HepG2 (cell line): ENCODE measurements around the gene MED28. TPM values are rescaled to one million over a fixed set of nuclear protein-coding genes. Genes with fewer than 3 reads are reported as not detected.

Experiments
- MAF1 ChIP-seq: sonication (generic); formaldehyde crosslinking; IDR thresholded peaks from 2 replicates; pipeline ENCODE4 v1.5.0; 2020; ENCODE audit warnings: missing genetic modification reagents, borderline replicate concordance
- MIER2 ChIP-seq: IDR thresholded peaks from 2 replicates; pipeline ENCODE4 v1.6.1; 2016; ENCODE audit warnings: missing biosample characterization, missing genetic modification reagents
- MTF1 ChIP-seq: sonication (generic); formaldehyde crosslinking; IDR thresholded peaks from 2 replicates; pipeline ENCODE4 v1.5.0; 2020; ENCODE audit warnings: missing genetic modification reagents
- NFKB2 ChIP-seq: sonication (generic); formaldehyde crosslinking; IDR thresholded peaks from 2 replicates; pipeline ENCODE4 v1.4.0; 2020; ENCODE audit warnings: missing genetic modification reagents, borderline replicate concordance
- PHF21A ChIP-seq: sonication (generic); formaldehyde crosslinking; IDR thresholded peaks from 2 replicates; pipeline ENCODE4 v1.5.0; 2020; ENCODE audit warnings: mild to moderate bottlenecking, missing genetic modification reagents
- REST ChIP-seq, 2 experiments: IDR thresholded peaks; 2 replicates each; pipeline ENCODE4 v1.6.1; 2011 to 2012; ENCODE audit warnings: low read length in 2 of 2, borderline replicate concordance in 1 of 2, low read depth in 1 of 2, mild to moderate bottlenecking in 1 of 2, moderate library complexity in 1 of 2
- STAG1 ChIP-seq: sonication (generic); formaldehyde crosslinking; IDR thresholded peaks from 2 replicates; pipeline ENCODE4 v1.4.0; 2020; ENCODE audit warnings: missing genetic modification reagents
- TAF15 ChIP-seq: fragments of 200-400 bp; formaldehyde crosslinking; IDR thresholded peaks from one replicate; pipeline ENCODE4 v1.6.1; 2018; ENCODE audit warnings: mild to moderate bottlenecking, low read depth, low read length; ENCODE audit not compliant: poor library complexity, severe bottlenecking
- XBP1 ChIP-seq: sonication (generic); formaldehyde crosslinking; IDR thresholded peaks from 2 replicates; pipeline ENCODE4 v1.5.0; 2020; ENCODE audit warnings: missing genetic modification reagents
- XRCC5 ChIP-seq: fragments of 200-400 bp; formaldehyde crosslinking; optimal IDR thresholded peaks from 2 replicates; pipeline ENCODE3; 2017; ENCODE audit warnings: mild to moderate bottlenecking, low read length
- ZNF710 ChIP-seq: sonication (generic); formaldehyde crosslinking; IDR thresholded peaks from 2 replicates; pipeline ENCODE4 v1.5.0; 2020; ENCODE audit warnings: mild to moderate bottlenecking, missing genetic modification reagents, borderline replicate concordance
- polyA plus RNA-seq, 8 experiments: library from polyadenylated mRNA; depleted of rRNA in 3 of 8; stranded (reverse) in 7 of 8; unstranded in 1 of 8; fragments of >200 nt; fragmentation: Illumina TruSeq in 4 of 8; extraction: Trizol in 4 of 8; gene quantifications; 2 replicates each; pipeline versions ENCODE4 v1.2.1 to v1.2.3, GENCODE V29; 2011 to 2016; ENCODE audit warnings: low read depth in 4 of 8, missing spikeins in 1 of 8, mixed read lengths in 1 of 8; ENCODE audit not compliant: insufficient read depth in 1 of 8
- total RNA-seq, 5 experiments: library from RNA; depleted of rRNA; stranded (reverse); fragments of >200 nt; fragmentation: Illumina TruSeq; extraction: Trizol; gene quantifications; 2 replicates each; pipeline ENCODE4 v1.2.3, GENCODE V29; 2016; ENCODE audit warnings: low read depth in 1 of 5
- TF ChIP-seq, protein P1 (sequence below): IDR thresholded peaks from 2 replicates; pipeline ENCODE4 v1.6.1; 2016; ENCODE audit warnings: control low read depth
- TF ChIP-seq, protein P2 (sequence below): sonication (generic); formaldehyde crosslinking; IDR thresholded peaks from 2 replicates; pipeline ENCODE4 v1.5.0; 2020; ENCODE audit warnings: mild to moderate bottlenecking, missing genetic modification reagents, moderate library complexity

MED28 gene
- total and polyA plus RNA-seq, 2 of the 13 experiments (the other 11 are each of a cell fraction or from before 2014, with no cell fraction given) = 41.3 to 65.7 TPM

DNA sequence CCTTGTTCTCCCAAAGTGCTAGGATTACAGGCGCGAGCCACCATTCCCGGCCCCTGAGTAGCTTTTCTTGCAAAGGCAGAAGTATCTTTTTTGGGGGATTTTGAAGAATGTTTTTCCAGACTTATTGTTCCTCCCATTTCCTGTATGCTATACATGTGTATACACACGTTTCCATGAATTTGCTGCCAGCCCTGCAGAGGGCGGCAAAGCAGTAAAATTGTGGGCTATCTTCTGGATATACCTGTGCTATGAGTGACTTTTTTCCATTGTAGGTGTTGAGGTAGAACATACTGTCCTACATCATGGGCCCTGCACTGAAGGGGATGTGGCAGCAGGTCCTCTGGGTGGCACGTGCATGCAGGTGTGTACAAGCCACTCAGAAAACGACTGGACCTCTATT is 16.9 kb upstream of the MED28 start (continued):
- no peak for TF ChIP-seq REST (IDR thresholded peaks at IDR 0.05; ENCODE audit: borderline replicate concordance in 1 of 2, low read depth in 1 of 2, low read length in 2 of 2)
- no peak for TF ChIP-seq NFKB2 (CRISPR knock-in tag)
- TF ChIP-seq, protein P1, sequence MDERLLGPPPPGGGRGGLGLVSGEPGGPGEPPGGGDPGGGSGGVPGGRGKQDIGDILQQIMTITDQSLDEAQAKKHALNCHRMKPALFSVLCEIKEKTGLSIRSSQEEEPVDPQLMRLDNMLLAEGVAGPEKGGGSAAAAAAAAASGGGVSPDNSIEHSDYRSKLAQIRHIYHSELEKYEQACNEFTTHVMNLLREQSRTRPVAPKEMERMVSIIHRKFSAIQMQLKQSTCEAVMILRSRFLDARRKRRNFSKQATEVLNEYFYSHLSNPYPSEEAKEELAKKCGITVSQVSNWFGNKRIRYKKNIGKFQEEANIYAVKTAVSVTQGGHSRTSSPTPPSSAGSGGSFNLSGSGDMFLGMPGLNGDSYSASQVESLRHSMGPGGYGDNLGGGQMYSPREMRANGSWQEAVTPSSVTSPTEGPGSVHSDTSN (CRISPR knock-in tag) = no peak
- TF ChIP-seq XBP1 (CRISPR knock-in tag) = no peak
- TF ChIP-seq TAF15 = no peak
- TF ChIP-seq, protein P2, sequence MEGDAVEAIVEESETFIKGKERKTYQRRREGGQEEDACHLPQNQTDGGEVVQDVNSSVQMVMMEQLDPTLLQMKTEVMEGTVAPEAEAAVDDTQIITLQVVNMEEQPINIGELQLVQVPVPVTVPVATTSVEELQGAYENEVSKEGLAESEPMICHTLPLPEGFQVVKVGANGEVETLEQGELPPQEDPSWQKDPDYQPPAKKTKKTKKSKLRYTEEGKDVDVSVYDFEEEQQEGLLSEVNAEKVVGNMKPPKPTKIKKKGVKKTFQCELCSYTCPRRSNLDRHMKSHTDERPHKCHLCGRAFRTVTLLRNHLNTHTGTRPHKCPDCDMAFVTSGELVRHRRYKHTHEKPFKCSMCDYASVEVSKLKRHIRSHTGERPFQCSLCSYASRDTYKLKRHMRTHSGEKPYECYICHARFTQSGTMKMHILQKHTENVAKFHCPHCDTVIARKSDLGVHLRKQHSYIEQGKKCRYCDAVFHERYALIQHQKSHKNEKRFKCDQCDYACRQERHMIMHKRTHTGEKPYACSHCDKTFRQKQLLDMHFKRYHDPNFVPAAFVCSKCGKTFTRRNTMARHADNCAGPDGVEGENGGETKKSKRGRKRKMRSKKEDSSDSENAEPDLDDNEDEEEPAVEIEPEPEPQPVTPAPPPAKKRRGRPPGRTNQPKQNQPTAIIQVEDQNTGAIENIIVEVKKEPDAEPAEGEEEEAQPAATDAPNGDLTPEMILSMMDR (CRISPR knock-in tag) = peak; percentile 57
- peak; percentile 55 for TF ChIP-seq STAG1 (CRISPR knock-in tag)
- TF ChIP-seq XRCC5 = peak; percentile 22
- no peak for TF ChIP-seq PHF21A
- no peak for TF ChIP-seq MIER2 (CRISPR knock-in tag)
- TF ChIP-seq MAF1 (CRISPR knock-in tag) = no peak
- no peak for TF ChIP-seq ZNF710
- TF ChIP-seq MTF1 (CRISPR knock-in tag) = no peak
